ENCODE results near the gene GABRB2. TPM values are rescaled to one million over a fixed set of nuclear protein-coding genes. Genes with fewer than 3 reads are reported as not detected.

The GABRB2 gene
- total RNA-seq, 1 experiment from 2014 or later: not detected

- TF ChIP-seq ZBTB33 (IDR thresholded peaks at IDR 0.05; ENCODE audit: extremely low read depth, insufficient replicate concordance, low read length) (no peak), ELF1 (IDR thresholded peaks at IDR 0.05; ENCODE audit: borderline replicate concordance, low read depth) (no peak)
Observed at GRCh38 chr5:161546095-161546469, 443 bp downstream of the GABRB2 start (continued).

- no TSS peak for BruUV-seq (replicated peaks)
- DNase-seq (ENCODE audit: low read depth, low spot score) (no peak), ATAC-seq (no peak)
- POLR2A ChIA-PET: no interaction called here
- no peak overlapping the region for H3K27ac ChIP-seq (ENCODE audit: low read depth, low read length)
- H3K9ac ChIP-seq (ENCODE audit: low read length): no peak overlapping the region
- CTCF ChIA-PET: no interaction called here
- H3K9me2 ChIP-seq (ENCODE audit: insufficient read depth): no peaks in the 10 kb centered on the region
- no peak overlapping the region for H2AFZ ChIP-seq (ENCODE audit: low read depth, low read length, poor library complexity, severe bottlenecking)
- H3K4me1 ChIP-seq (ENCODE audit: control insufficient read depth in 1 of 2, insufficient read depth in 2 of 2, low read length in 2 of 2): no peaks in the 10 kb centered on the region
- no peaks in the 10 kb centered on the region for H4K20me1 ChIP-seq (ENCODE audit: insufficient read depth)
- TF ChIP-seq YY1 (IDR thresholded peaks at IDR 0.05; ENCODE audit: extremely low read depth, insufficient replicate concordance, low read depth, low read length) (no peak), POLR2AphosphoS5 (IDR thresholded peaks at IDR 0.05; ENCODE audit: low read depth, low read length) (no peak), CTCF (IDR thresholded peaks at IDR 0.05 in 2 of 3, conservative IDR thresholded peaks at IDR 0.05 in 1 of 3; ENCODE audit: borderline replicate concordance in 1 of 3, insufficient read depth in 1 of 3, low read depth in 2 of 3, low read length in 2 of 3) (no peak), CEBPB (IDR thresholded peaks at IDR 0.05; ENCODE audit: low read depth) (no peak), JUND (IDR thresholded peaks at IDR 0.05) (no peak), SP1 (IDR thresholded peaks at IDR 0.05; ENCODE audit: low read depth) (no peak), SIN3A (IDR thresholded peaks at IDR 0.05; ENCODE audit: low read depth) (no peak), EZH2 (IDR thresholded peaks at IDR 0.05) (no peak), MAX (IDR thresholded peaks at IDR 0.05) (no peak), CBX3 (IDR thresholded peaks at IDR 0.05; ENCODE audit: low read depth) (no peak), ZNF274 (IDR thresholded peaks at IDR 0.05; ENCODE audit: low read depth, low read length) (no peak), EGR1 (IDR thresholded peaks at IDR 0.05; ENCODE audit: low read depth) (no peak), ZBTB33 (IDR thresholded peaks at IDR 0.05; ENCODE audit: extremely low read depth, insufficient replicate concordance, low read length) (no peak), EZH2phosphoT487 (IDR thresholded peaks at IDR 0.05; ENCODE audit: borderline replicate concordance) (no peak), ATF3 (IDR thresholded peaks at IDR 0.05) (no peak)
- no peaks in the 10 kb centered on the region for H3K27me3 ChIP-seq (ENCODE audit: insufficient read depth, low read length)
- no peaks in the 10 kb centered on the region for H3K36me3 ChIP-seq (ENCODE audit: control insufficient read depth in 1 of 2, insufficient read depth in 2 of 2, low read length in 2 of 2)
- no peak overlapping the region for H3K4me2 ChIP-seq (ENCODE audit: low read length)
- no peak overlapping the region for H3K4me3 ChIP-seq (replicated peaks in 1 of 2; ENCODE audit: low read depth in 1 of 2, low read length in 2 of 2)
- H3K79me2 ChIP-seq (ENCODE audit: insufficient read depth, low read length): no peaks in the 10 kb centered on the region
- intact Hi-C loops (cut with micrococcal nuclease): loop anchor here (10.0 kb wide), 1 partner anchor 1859 kb away; no protein-coding TSS in a partner anchor
- H3K9me3 ChIP-seq (ENCODE audit: control insufficient read depth in 1 of 2, insufficient read depth in 1 of 2, low read depth in 1 of 2, low read length in 2 of 2): no peaks in the 10 kb centered on the region; a peak in 2 of 4 replicates
- RAD21 ChIA-PET (ENCODE audit: low non-redundant PET in 1 of 2, low total read pairs in 2 of 2, uncharacterized antibody in 2 of 2, unreplicated experiment in 2 of 2): no interaction called here
Observed at GRCh38 chr5:161545344-161546094, 1.0 kb downstream of the GABRB2 start.
